Cardiac fibroblast (primary cell): ENCODE measurements around the gene FUT7.

Experiments used
- DNase-seq, 2 donors: peaks; one replicate each; pipeline versions ENCODE4 v3.0.0 to v3.0.0-alpha.2; 2010; ENCODE audit warnings: low read depth in 2 of 2
- H3K4me3 ChIP-seq, 2 donors: replicated peaks in 1 of 2; 1 replicate in 1 of 2; 2 replicates in 1 of 2; pipeline ENCODE4 v1.5.1; 2011; ENCODE audit warnings: low read depth in 2 of 2, low read length in 2 of 2, mild to moderate bottlenecking in 2 of 2, moderate library complexity in 1 of 2
- CTCF ChIP-seq: IDR thresholded peaks from one replicate; pipeline ENCODE4 v1.5.1; 2011; ENCODE audit warnings: low read depth, mild to moderate bottlenecking, low read length, inconsistent platforms

Gene FUT7

DNA sequence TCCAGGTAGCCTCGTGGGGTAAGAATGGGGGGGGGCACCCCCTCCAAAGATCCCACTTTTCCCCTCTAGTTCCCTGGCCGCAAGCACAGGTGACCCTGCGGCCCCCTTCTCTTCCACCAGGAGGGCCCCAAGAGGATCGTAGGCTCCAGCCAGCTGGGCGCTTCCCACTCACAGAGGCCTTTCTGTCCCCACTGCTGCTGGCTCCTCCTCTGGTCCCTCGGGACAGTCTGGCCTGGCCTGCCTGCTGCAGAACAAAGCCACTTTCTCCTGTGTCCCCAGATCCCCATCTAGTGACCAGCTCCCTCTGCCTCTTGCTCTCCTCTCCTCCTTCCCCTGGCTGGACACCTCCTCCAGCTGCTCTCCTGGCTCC is 39.0 kb upstream of the FUT7 start:
- H3K4me3 ChIP-seq: peak overlapping the region; percentile 15 to 41
- no peak for TF ChIP-seq CTCF
- no peak for DNase-seq

DNA sequence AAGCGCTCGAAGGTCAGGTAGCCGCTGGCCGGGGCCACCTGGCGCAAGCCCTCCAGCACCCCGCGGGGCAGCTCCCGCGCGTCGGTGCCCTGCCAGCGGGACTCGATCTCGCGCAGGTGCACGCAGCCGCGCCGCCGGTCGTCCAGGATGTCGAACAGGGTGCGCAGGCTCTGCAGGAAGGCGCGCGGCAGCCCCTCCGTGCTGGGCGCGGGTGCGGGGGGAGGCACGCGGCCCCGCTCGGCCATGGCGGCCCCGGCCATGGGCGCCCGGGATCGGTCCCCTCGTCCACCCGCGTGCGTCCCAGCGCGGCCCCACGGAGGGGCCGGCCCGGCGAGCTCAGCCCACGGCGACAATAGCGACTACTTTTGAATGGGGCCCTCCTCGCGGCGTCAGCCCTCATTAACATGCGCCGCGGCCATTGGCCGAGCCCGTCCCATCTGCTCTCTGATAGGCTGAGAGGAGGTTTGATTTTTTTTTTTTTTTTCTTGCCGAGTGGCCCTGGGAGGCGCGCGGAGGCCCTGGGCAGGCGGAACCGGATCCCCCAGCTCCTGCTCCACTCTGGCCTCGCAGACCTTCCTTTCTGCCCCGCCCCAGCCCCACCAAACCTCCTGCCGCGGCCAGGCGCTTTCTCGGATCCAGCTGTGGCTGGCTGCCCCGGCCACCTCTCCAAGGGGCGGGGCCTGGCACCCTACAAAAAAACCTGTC is 38.5 kb upstream of the FUT7 start, which contains the start of gene SAPCD2:
Gene SAPCD2, minus strand, starts transcription at position 357 of the 705 bp plus-strand sequence. Its CDS starts 97 bp downstream, at position 260.
- no peak for TF ChIP-seq CTCF
- H3K4me3 ChIP-seq: peak within 1 kb of the TSS; percentile 15 to 41
- peak; percentile 82 to 85 for DNase-seq

DNA sequence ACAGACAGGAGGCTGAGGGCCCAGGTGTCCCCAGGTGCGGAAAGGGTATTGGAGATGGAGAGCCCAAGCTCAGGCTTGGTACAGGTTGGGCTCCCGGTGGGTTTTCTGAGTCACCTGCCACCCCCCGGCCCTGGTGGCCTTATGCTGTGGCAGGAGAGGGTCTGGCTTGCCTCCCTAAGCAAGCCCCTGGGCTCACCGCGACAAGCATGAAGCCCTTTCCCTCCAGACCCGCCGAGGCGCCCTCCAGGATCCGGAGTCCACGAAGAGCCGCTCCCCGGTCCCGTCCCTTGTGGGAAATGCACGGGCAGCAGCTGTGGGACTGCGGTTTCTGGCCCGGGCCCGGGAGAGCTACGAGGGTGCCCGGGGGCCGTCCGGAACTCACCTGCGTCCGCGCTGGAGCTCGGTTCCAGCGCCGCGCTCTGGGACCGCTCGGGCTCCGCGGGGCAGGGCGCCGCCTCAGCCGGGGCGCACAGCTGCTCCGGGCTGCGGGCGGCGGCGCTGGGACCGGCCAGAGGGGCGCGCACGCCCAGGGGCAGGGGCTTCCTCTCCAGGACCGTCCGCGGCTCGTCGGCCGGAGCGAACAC is 37.7 kb upstream of the FUT7 start:
- peak overlapping the region in 1 of 2 donors; percentile 41 for H3K4me3 ChIP-seq
- TF ChIP-seq CTCF: no peak
- no peak for DNase-seq

GRCh38 chr9:137068539-137069507 is 36.9 kb upstream of the FUT7 start:
- TF ChIP-seq CTCF: no peak
- DNase-seq: no peak
- H3K4me3 ChIP-seq: no peak overlapping the region

DNA sequence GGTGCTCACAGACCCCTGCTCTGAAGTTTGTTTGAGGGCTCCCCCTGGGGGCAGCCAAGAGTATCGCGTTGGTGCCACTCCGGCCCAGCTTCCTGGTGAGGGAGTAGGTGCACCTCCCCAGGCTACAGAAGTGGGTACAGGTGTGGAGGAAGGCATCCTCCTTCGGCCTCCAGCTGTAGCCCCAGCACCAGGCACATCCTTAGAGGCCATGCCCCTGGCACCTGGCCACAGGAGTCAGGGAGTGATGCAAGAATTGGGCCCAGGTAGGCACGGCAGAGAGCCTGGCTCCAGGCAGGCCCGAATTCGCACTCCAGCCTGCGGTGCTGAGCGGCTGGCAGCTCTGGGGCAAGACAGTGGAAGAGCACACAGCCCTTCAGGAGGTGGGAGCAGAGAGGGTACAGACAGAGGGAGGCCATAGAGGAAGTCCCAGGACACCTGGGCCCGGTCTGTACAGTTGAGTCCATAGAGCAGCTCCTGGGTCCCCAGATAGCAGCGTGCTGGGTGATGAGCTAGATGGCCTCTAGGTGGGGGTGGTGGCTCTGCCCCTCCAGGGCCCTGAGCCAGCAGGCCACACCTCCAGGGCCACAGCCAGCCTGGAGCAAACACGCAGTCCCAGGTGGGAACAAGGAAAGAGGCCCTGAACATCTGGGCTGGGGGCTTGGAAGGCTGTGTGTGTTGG is 36.1 kb upstream of the FUT7 start:
- TF ChIP-seq CTCF: peak; percentile 92
- no peak overlapping the region for H3K4me3 ChIP-seq
- peak; percentile 79 to 86 for DNase-seq

DNA sequence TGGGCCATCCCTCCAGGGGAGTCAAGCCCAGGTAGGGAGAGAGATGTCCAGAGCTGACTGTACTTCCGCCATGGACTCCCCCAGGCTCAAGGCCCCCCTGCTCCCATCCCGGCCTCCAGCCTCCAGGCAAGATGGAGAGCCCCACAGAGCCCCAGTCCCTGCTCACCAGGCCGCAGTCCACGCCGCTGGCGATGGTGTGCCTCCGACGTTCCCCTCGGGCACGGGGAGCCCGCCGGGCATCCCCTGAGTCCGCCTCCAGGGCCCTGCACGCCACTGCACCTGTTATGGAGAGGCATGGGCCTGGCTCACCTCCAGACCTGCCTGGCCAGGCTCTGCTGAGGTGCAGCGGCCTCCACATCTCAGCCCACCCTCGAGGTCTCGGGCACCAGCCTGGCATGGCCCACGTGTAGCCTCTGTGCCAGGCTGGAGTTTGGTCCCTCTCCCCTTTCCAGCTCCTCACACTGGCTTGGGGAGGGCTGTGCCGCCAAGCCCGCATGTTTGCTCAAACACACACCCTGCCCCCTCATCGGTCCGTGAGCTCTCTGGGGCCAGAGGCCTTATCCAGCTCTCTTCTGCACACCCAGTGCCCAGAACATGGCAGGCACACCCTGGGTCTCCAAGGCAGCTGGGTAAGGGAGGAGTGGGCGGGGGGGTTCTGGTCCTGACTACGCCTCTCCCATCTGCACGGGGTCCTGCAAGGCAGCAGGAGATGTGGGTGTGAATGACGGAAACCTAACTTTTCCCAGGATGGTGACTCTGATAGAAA is 34.4 kb upstream of the FUT7 start:
- H3K4me3 ChIP-seq: no peak overlapping the region
- no peak for DNase-seq
- no peak for TF ChIP-seq CTCF
